ENCODE results near the gene GCNT3.
"Not testable (repeated sequence)": the region's sequence is repeated elsewhere in the genome, so short reads cannot be mapped to it uniquely, and the experiment has no call there.

GCNT3 gene

DNA sequence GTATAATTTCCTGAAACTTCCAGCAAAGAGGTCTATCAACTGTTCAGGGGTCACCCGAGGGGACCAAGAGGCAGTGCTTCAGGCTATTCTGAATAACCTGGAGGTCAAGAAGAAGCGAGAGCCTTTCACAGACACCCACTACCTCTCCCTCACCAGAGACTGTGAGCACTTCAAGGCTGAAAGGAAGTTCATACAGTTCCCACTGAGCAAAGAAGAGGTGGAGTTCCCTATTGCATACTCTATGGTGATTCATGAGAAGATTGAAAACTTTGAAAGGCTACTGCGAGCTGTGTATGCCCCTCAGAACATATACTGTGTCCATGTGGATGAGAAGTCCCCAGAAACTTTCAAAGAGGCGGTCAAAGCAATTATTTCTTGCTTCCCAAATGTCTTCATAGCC lies 6.8 kb downstream of the GCNT3 start:
- no peak for DNase-seq

- DNase-seq: peak; percentile 8
These were observed 10.7 kb downstream of the GCNT3 start for GRCh38 chr15:59622289-59622688.

- DNase-seq: no peak
These were observed 21.1 kb downstream of the GCNT3 start for GRCh38 chr15:59632714-59633113.

GRCh38 chr15:59636184-59636583 lies 24.6 kb downstream of the GCNT3 start:
- no peak for DNase-seq

DNA sequence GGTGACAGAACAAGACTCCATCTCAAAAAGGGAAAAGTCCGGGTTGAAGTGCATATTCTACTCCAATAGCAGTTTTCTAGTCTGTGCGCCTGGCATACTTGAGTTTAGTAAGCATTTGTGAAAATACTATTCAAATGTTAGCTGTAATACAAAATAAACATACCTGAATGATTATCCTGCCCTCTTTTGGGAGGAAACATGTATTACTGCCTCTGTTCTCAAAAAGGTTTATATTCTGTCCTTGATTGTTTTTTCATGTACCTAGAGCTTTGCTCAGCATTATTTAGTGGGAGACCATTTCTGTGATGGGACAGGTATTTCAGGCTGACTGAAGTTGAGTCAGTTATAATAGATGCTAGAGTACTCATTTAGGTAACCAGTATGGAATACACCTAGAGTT lies 25.9 kb downstream of the GCNT3 start:
- not testable (repeated sequence) for DNase-seq

DNA sequence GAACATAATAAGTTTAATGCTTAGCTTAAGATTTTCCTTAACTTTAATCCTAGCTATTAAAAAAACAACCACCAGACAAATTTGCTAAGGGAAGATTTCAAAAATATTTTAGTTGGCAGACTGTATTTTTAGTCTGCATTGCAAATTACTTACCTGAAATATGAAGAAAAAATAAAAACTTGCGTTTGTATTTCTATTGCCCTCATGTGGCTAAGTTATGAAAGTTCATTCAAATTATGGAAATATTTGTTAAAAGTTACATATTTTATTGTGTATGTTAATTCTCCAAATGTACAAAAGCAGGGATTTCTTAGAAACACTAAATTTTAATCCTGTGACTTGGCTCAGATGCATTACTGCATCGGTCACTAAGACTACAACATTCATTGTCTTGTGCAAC lies 30.8 kb downstream of the GCNT3 start:
- no peak for DNase-seq

- DNase-seq: no peak
These were observed 33.2 kb downstream of the GCNT3 start for GRCh38 chr15:59644756-59645155.

DNA sequence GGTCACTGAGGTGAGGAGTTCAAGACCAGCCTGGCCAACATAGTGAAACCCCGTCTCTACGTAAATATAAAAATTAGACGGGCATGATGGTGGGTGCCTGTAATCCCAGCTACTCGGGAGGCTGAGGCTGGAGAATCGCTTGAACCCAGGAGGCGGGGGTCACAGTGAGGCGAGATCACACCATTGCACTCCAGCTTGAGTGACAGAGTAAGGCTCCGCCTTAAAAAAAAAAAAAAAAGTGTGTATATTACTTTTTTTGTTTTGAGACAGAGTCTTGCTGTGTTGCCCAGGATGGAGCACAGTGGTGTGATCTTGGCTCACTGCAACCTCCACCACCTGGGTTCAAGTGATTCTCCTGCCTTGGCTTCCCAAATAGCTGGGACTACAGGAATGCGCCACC lies 34.2 kb downstream of the GCNT3 start:
- DNase-seq: not testable (repeated sequence)

- no peak for DNase-seq
These were observed 34.7 kb downstream of the GCNT3 start for GRCh38 chr15:59646277-59646676.

DNA sequence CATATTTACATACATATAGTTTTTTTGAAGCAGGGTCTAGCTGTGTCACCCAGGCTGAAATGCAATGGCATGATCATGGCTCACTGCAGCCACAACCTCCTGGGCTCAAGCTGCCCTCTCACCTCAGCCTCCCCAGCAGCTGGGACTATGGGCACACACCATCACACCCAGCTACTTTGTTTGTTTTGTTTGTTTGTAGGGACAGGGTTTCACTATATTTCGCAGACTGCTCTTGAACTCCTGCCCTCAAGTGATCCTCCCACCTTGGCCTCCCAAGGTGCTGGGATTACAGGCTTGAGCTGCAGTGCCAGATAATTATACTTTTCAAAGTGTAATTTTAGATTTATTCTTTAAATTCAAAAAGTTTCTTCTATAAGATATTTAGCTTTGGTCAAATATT lies 35.5 kb downstream of the GCNT3 start:
- DNase-seq: no peak

- DNase-seq: no peak
These were observed 38.0 kb downstream of the GCNT3 start for GRCh38 chr15:59649603-59650002.

DNA sequence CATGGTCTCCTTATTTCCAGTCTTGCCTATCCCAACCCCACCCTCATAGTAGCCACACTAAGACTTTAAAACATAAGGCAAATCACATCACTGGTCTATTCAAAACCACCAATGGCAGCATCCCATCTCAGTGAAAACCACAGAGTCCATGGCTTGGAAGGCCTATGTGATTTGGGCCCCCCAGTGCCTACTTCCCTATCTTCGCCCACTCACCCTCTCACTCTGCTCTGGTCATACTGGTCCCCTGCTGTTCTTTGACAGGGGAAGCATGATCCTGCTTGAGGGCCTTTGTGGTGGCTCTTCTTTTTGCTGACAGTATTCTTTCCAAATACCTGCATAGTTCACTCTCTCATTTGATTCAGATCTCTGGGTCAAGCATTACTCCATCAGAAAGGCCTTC lies 42.5 kb downstream of the GCNT3 start:
- DNase-seq: no peak

DNA sequence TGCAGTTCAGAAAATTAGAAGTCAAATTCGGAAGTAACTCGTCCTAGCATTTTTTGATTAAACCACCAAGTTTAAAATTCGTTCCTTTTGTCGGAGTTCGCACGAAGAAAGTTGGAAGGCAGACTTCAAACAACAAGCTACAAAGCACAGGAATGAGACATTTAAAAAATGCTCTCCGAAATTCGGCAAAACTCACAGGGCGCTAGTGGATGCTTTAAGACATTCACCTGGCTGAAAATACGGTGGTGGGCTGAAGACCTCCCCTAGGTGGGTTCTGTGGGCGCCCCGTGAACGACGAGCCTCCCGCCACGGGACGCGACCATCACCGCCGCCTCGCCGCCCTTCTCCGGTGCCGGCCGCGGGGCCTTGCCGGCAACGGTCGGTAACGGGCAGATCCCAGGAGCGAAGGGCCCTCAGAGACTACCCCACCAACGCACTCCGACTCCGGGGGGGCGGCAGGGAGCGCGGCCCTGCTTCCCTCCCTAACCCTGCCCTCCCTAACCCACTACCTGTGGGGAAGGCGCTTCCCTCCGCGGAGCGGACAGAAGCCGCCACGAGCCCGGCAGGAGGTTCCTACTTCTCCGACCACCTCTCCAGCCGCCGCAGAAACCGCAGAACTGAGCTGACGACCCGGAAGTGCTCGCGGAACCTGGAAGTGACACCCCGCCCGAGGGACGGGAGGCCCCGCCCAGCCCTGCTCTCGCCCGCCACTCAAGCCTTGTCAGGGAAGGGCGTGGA lies 45.5 kb downstream of the GCNT3 start, which contains the start of gene GTF2A2:
Gene GTF2A2 (minus strand): TSS at position 619 of the 738 bp plus-strand sequence. CDS start 5,238 bp downstream, outside the sequence.
- DNase-seq: peak; percentile 76

DNA sequence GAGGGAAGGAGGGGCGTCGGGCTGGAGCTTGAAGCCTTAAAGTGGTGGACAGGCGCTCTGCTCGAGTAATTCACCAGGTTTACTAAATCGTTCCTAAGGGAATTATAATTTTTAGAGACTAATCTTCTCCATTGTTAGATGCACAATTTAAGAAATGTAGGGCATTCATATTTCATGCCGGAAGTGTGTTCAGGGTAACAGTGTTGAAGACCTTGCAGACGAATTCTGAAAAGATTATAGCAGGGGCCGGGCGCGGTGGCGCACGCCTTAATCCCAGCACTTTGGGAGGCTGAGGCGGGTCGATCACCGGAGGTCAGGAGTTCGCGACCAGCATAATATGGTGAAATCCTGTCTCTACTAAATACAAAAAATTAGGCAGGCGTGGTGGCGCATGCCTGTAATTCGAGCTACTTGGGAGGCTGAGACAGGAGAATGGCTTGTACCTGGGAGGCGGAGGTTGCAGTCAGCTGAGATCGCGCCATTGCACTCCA lies 46.1 kb downstream of the GCNT3 start:
- DNase-seq: no peak

GRCh38 chr15:59659366-59659765 lies 47.8 kb downstream of the GCNT3 start:
- no peak for DNase-seq

DNA sequence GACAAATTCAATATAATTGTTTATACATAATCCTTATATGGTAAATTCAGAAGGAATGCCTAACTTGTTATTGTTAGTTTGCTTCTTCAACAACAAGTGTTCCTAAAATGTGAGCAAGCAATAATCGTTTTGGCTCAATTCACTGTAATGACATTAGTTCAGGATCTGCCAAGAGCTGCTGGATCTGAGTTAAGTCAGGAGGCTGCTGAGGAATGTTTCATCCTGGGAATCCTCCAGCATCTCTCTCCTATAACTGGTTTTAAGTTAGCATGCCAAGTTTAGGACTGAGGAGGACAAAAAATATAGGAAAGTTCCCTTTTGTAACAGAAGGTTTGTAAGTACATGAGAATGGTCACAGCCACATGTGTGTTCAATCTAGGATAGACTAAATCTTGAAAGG lies 50.7 kb downstream of the GCNT3 start:
- no peak for DNase-seq

DNA sequence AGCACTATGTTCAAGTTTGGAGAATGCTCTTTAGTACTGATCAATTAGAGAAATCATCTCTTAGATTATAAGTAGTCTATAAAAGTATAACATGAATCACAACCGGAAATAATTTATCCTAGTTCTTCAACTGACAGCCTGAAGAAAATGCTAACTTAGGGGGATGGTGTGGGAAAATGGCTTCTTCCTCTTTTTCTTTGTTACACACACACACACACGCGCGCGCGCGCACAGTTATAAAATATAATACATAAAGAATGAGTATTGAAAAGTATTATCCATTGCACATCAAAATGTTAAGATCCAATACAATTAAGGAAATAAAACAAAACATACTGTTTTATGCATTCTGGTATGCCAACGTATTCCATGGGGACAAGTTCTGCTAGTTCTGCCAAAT lies 57.0 kb downstream of the GCNT3 start:
- DNase-seq: no peak

Data from SHP77 treated with DMSO at 0.1 percent for 48 hours (cell line).